Stromal cell of bone marrow (primary cell): Measurements from ENCODE around the gene TNFRSF9.
"Not testable (repeated sequence)": the region's sequence is repeated elsewhere in the genome, so short reads cannot be mapped to it uniquely, and the experiment has no call there.

Experiments used
- DNase-seq: peaks from one replicate; pipeline ENCODE4 v3.0.0-alpha.2; 2012; ENCODE audit warnings: low read depth

The TNFRSF9 gene

GRCh38 chr1:7940745-7941436, at the start of gene TNFRSF9:
TSS of gene TNFRSF9 (minus strand) at chr1:7940839. CDS start at chr1:7939994, 845 bp downstream.
- DNase-seq: no peak

DNA sequence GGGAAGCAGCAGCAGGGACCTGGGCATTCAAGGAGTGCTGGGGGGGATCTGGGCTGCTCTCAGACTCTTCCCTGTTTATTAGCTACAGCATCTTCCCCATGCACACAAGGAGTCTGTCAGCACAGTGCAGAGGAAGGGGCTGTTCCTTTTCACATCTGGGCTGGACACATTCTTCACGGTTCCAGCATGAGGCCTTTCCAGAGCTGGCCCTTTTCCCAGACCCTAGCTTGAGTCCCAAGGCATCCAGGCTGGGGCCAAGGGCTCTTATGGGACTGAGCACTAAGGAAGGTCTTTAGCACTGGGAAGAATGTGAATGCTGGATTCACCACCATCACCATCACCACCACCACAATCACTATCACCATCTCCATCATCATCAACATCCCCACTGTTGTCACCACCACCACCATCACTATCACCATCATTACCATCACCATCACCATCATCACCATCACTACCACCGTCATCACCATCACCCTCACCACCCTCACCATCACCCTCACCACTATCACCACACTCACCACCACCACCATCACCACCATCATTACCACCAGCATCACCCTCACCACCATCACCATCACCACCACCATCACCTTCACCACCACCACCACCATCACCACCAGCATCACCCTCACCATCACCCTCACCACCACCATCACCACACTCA, 49.3 kb upstream of the TNFRSF9 start:
- no peak for DNase-seq

- DNase-seq: no peak
Observed at GRCh38 chr1:7988576-7988975, 47.9 kb upstream of the TNFRSF9 start.

GRCh38 chr1:7987528-7987927, 46.9 kb upstream of the TNFRSF9 start:
- DNase-seq: no peak

GRCh38 chr1:7985851-7986612, 45.4 kb upstream of the TNFRSF9 start:
- no peak for DNase-seq

GRCh38 chr1:7984811-7985210, 44.2 kb upstream of the TNFRSF9 start:
- DNase-seq: no peak

GRCh38 chr1:7983086-7983778, 42.6 kb upstream of the TNFRSF9 start:
- no peak for DNase-seq

- DNase-seq: no peak
Observed at GRCh38 chr1:7980984-7981383, 40.3 kb upstream of the TNFRSF9 start.

GRCh38 chr1:7975212-7975865, 34.7 kb upstream of the TNFRSF9 start:
- DNase-seq: peak; percentile 48

DNA sequence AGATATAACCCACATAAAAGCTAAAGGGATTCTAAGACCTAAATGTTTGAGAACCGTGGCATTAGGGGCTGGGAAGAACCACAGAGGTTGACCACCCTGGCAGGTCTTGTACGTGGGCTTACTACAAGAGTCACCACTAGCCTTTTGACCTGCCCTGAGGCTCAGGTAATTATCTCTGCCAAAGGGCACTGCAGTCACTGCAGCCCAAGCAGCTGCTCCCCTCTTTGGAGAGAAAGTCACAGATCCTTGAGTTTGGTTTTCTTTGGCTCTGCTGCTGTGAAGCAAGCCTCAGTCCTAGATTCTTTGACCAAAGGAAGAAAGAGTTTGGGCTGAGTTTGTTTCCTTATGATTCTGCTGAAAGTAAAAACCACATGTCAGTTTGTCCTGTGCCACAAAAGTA, 32.4 kb upstream of the TNFRSF9 start:
- no peak for DNase-seq

DNA sequence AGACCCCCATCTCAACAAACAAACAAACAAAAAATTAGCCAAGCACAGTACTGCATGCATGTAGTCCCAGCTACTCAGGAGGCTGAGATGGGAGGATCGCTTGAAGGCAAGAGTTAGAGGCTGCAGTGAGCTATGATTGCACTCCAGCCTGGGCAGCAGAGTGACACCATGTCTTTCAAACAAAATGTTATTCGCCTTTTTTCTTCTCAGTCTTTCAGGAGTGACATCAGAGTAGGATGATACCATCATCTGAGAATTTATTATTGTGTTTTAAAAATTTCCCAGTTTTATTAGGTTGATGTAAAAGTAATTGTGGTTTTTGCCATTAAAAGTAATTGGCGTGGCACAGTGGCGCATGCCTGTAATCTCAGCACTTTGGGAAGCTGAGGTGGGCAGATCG, 31.6 kb upstream of the TNFRSF9 start:
- no peak for DNase-seq

- no peak for DNase-seq
Observed at GRCh38 chr1:7971024-7971423, 30.4 kb upstream of the TNFRSF9 start.

DNA sequence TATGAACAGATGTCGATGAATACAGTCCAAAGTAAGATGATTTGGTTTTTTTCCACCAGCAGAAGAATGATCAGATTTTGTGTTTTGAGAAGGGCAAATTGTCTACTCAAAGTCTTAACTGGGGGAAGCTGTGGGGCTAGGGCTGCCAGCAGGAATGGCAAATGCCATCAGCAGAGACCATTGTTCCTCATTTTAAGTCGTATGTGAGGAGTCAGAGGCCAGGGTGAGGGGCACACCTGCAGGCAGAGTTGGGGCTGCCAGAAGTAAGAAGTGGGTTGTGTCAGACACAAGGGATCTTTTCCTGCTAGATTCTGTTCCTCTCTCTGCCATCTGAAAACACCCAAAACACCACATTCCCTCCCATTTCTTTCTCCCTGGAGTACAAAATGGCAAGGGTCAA, 29.6 kb upstream of the TNFRSF9 start:
- no peak for DNase-seq

DNA sequence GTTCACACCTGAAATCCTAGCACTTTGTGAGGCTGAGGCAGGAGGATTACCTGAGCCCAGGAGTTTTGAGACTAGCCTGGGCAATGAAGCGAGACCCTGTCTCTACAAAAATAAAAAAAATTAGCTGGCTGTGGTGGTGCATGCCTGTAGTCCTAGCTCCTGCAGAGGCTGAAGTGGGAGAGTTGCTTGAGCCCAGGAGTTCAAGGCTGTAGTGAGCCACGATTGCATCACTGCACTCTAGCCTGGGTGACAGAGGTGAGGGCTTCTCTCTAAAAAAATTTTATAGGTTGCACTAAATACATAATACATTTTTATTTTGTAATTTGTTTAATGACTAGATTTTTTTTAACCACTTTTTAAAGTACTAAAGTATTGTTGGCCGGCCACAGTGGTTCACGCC, 27.0 kb upstream of the TNFRSF9 start:
- no peak for DNase-seq

- no peak for DNase-seq
Observed at GRCh38 chr1:7967196-7967595, 26.6 kb upstream of the TNFRSF9 start.

- no peak for DNase-seq
Observed at GRCh38 chr1:7964476-7964875, 23.8 kb upstream of the TNFRSF9 start.

GRCh38 chr1:7963841-7964240, 23.2 kb upstream of the TNFRSF9 start:
- not testable (repeated sequence) for DNase-seq

- not testable (repeated sequence) for DNase-seq
Observed at GRCh38 chr1:7963378-7963730, 22.7 kb upstream of the TNFRSF9 start.

GRCh38 chr1:7962636-7963377, 22.2 kb upstream of the TNFRSF9 start:
- DNase-seq: no peak

GRCh38 chr1:7962014-7962335, 21.3 kb upstream of the TNFRSF9 start:
- DNase-seq: no peak

- DNase-seq: peak; percentile 98
Observed at GRCh38 chr1:7961216-7962013, 20.8 kb upstream of the TNFRSF9 start, which contains the start of gene PARK7. TSS of gene PARK7 (plus strand) at chr1:7961711. CDS start at chr1:7962786, 1,075 bp downstream.
